Cardiac muscle cell (in vitro differentiated cells and primary cell): ENCODE results near the gene HS3ST2. TPM values are rescaled to one million over a fixed set of nuclear protein-coding genes. Genes with fewer than 3 reads are reported as not detected.

Experiments used
- DNase-seq, 2 donors: peaks; one replicate each; pipeline versions ENCODE4 v3.0.0 to v3.0.0-alpha.2; 2010 to 2017; ENCODE audit warnings: low read depth in 1 of 2, low spot score in 1 of 2
- H3K27ac ChIP-seq: fragments of 200-600 bp; sonication (generic); 2 replicates; pipeline ENCODE4 v1.5.1; 2016
- H3K27me3 ChIP-seq: fragments of 200-600 bp; sonication (generic); 2 replicates; pipeline ENCODE4 v1.6.0; 2016; ENCODE audit warnings: control low read depth
- H3K36me3 ChIP-seq: fragments of 200-600 bp; sonication (generic); 2 replicates; pipeline ENCODE4 v1.5.1; 2016; ENCODE audit warnings: control low read depth
- H3K4me1 ChIP-seq: fragments of 200-600 bp; sonication (generic); 2 replicates; pipeline ENCODE4 v1.8.1; 2017; ENCODE audit warnings: low read depth, mild to moderate bottlenecking, mixed run types
- H3K4me3 ChIP-seq: fragments of 200-600 bp; sonication (generic); 2 replicates; pipeline ENCODE4 v1.5.1; 2016; ENCODE audit warnings: mild to moderate bottlenecking
- H3K9me3 ChIP-seq: fragments of 200-600 bp; sonication (generic); 2 replicates; pipeline ENCODE4 v1.5.1; 2017; ENCODE audit warnings: low read depth, mild to moderate bottlenecking, control low read depth
- polyA plus RNA-seq: library from polyadenylated mRNA; unstranded; fragments of >200 nt; fragmentation: Nextera tagmentation; extraction: Ambion mirVana; gene quantifications from 2 replicates; pipeline ENCODE4 v1.2.1, GENCODE V29; 2016
- total RNA-seq: library from RNA; depleted of rRNA; stranded (reverse); fragments of >200 nt; gene quantifications from 2 replicates; pipeline ENCODE4 v1.2.3, GENCODE V29; 2016
- TF ChIP-seq, protein P1 (sequence below): IDR thresholded peaks from 2 replicates; pipeline ENCODE4 v1.5.1; 2012; ENCODE audit warnings: low read depth, mild to moderate bottlenecking, low read length

Gene HS3ST2
- total and polyA plus RNA-seq, 2 experiments from 2014 or later, result not detected

DNA sequence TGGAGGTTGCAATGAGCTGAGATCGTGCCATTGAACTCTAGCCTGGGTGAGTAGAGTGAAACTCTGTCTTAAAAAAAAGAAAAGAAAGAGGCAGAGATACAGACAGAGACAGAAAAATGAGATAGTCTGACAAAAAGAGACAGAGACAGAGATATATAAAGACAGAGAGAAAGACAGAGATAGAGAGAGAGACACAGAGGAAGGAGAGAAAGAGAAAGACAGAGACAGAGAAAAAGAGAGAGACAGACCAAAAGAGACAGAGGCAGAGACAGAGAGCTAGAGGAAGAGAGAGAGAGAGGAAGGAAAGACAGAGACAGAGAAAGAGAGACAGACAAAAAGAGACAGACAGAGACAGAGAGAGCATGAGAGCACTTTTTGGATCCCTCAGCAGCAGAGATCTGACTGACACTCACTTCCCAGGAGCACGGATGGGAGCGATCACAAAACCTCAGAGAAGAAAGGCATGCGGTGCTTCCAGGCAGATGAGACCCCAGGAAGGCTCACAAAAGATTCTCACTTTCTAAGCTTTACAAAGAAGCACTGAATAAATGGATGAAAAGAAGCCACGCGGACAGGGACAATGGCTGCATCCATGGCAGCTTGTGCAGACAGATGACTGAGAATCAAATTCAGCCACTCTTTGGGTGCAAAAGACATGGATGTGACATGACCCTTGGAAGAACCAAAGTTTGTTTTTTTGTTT, 38.6 kb upstream of the HS3ST2 start:
- Histone ChIP-seq H3K27ac (no peak overlapping the region), H3K27me3 (no peaks in the 10 kb centered on the region), H3K4me1 (no peaks in the 10 kb centered on the region), H3K36me3 (no peaks in the 10 kb centered on the region), H3K4me3 (no peak overlapping the region), H3K9me3 (no peaks in the 10 kb centered on the region)
- TF ChIP-seq, protein P1, sequence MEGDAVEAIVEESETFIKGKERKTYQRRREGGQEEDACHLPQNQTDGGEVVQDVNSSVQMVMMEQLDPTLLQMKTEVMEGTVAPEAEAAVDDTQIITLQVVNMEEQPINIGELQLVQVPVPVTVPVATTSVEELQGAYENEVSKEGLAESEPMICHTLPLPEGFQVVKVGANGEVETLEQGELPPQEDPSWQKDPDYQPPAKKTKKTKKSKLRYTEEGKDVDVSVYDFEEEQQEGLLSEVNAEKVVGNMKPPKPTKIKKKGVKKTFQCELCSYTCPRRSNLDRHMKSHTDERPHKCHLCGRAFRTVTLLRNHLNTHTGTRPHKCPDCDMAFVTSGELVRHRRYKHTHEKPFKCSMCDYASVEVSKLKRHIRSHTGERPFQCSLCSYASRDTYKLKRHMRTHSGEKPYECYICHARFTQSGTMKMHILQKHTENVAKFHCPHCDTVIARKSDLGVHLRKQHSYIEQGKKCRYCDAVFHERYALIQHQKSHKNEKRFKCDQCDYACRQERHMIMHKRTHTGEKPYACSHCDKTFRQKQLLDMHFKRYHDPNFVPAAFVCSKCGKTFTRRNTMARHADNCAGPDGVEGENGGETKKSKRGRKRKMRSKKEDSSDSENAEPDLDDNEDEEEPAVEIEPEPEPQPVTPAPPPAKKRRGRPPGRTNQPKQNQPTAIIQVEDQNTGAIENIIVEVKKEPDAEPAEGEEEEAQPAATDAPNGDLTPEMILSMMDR, result no peak
- no peak for DNase-seq

DNA sequence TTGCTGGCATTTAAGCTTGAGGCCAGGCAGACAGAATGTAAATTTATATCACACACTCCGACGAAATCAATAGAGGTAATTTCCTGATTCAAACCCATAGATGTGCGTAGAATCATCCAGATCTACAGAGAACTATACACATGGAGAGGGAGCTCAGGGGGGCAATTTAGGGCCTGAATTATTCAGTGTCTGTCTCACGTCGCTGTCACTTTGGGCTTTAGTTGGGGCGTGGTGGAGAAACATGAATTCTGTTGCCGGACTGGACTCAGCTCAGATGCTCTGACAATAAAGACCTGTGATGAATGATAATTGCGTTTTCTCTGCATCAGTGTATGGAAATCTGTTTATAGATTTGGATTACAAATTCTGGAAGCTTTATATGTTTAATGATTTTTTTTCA, 32.5 kb upstream of the HS3ST2 start:
- H3K27me3 ChIP-seq, result no peaks in the 10 kb centered on the region
- TF ChIP-seq, protein P1, result no peak
- H3K9me3 ChIP-seq, result no peaks in the 10 kb centered on the region
- no peaks in the 10 kb centered on the region for H3K4me1 ChIP-seq
- no peaks in the 10 kb centered on the region for H3K36me3 ChIP-seq
- no peak overlapping the region for H3K27ac ChIP-seq
- no peak overlapping the region for H3K4me3 ChIP-seq
- DNase-seq, result no peak

DNA sequence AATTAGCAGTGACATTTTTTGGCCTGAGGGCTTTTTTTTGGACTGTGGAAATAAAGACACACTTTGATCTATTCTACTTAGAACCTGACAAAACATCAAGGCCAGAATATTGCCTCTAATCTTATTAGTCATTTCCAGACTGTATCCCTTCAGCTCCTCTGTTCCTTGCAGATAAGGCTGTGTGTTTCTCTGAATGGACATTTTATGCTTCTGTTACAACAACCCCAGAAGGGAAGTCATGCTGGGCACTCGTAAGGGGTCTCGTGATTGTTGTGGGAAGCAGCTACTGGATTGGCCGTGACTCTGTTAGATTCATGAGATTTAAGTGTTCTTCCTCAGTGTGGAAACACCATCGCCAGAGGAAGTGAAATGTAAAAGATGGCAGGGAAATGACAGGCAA, 31.6 kb upstream of the HS3ST2 start:
- DNase-seq, result no peak
- H3K4me3 ChIP-seq, result no peak overlapping the region
- no peaks in the 10 kb centered on the region for H3K9me3 ChIP-seq
- no peak overlapping the region for H3K27ac ChIP-seq
- no peaks in the 10 kb centered on the region for H3K36me3 ChIP-seq
- no peaks in the 10 kb centered on the region for H3K27me3 ChIP-seq
- no peaks in the 10 kb centered on the region for H3K4me1 ChIP-seq
- TF ChIP-seq, protein P1, result no peak

DNA sequence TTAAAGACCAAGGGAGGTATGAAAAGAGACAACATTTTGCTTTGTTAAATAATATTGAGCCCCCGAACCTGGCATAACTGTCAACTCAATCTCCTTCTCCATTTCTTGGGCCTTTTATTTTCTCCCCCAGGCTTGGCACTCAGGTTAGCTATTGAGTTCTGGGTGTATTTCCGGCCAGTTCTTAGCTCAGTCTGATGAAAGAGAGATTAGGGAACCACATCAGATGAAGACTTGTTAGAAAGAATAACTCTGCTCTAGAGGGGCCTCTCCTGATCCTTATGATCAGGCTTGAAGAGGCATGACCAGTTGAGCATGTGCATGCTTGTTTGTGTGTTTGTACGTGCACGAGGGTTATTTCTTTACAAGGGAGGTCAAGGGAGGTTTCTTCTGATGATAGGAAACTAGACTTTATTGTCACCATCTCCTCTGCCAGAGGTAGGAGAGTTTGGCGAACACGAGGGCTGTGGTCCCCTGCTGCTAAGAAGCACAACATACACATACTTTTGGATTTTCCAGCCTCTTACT, 29.2 kb upstream of the HS3ST2 start:
- Histone ChIP-seq H3K27ac (no peak overlapping the region), H3K27me3 (no peaks in the 10 kb centered on the region), H3K36me3 (no peaks in the 10 kb centered on the region), H3K4me1 (no peaks in the 10 kb centered on the region), H3K4me3 (no peak overlapping the region), H3K9me3 (no peaks in the 10 kb centered on the region)
- TF ChIP-seq, protein P1, result no peak
- no peak for DNase-seq

DNA sequence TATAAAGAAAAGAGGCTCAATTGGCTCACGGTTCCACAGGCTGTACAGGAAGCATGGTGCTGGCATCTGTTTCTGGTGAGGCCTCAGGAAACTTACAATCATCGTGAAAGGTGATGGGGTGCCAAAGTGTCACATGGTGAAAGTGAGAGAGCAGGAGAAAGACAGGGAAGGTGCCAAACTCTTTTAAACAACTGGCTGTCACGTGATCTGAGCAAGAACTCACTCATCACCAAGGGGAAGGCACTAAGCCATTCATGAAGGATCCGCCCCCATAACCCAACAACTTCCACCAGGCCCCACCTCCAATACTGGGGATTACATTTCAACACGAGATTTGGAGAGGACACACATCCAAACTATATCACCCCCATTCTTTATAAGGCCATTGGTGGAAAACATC, 28.4 kb upstream of the HS3ST2 start:
- Histone ChIP-seq H3K9me3 (no peaks in the 10 kb centered on the region), H3K27ac (no peak overlapping the region), H3K36me3 (no peaks in the 10 kb centered on the region), H3K4me1 (no peaks in the 10 kb centered on the region), H3K27me3 (no peaks in the 10 kb centered on the region), H3K4me3 (no peak overlapping the region)
- TF ChIP-seq, protein P1, result no peak
- DNase-seq, result no peak
